Measurements from ENCODE around the gene DHRSX. TPM values are rescaled to one million over a fixed set of nuclear protein-coding genes. Genes with fewer than 3 reads are reported as not detected.

Gene DHRSX
- total and polyA plus RNA-seq, 2 of the 8 experiments (the other 6 are each of a cell fraction or from before 2014, with no cell fraction given): 35.1 to 43.4 TPM

DNA sequence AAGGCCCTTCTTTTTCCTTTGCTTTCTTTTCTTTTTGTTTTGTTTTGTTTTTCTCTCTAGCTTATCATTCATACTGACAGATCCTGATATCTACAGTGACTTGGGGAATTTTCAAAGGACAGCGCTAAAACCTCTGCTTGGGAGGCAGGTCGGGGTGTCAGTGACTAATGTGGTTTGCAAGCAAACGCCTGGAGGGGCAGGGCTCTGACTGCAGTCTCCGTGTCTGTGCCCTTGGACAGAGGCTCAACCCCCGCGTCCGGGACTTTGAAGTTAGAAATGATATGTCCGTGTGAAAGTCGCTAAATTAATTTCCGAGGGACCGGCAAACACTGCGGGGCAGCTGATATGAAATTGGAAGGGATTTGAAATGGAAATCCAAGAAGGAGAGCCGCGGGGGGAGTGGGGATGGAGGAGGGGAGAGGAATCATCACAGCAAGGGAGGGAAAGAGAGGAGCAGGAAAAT lies 312.4 kb downstream of the DHRSX start:
- Histone ChIP-seq H4K91ac (replicated peaks; ENCODE audit: insufficient read length, low read length) (no peak overlapping the region), H3K27ac (ENCODE audit: low read depth, low read length) (no peak overlapping the region), H3K79me2 (ENCODE audit: control insufficient read depth in 1 of 2, insufficient read depth in 2 of 2, low read length in 2 of 2) (no peaks in the 10 kb centered on the region), H3K27me3 (replicated peaks in 1 of 4; ENCODE audit: control insufficient read depth in 3 of 4, extremely low read depth in 1 of 4, insufficient read depth in 3 of 4, low read length in 3 of 4) (no peaks in the 10 kb centered on the region), H2BK15ac (ENCODE audit: low read length) (no peak overlapping the region), H2AFZ (ENCODE audit: low read length) (no peak overlapping the region), H3K9ac (replicated peaks in 1 of 4; ENCODE audit: extremely low read depth in 1 of 4, low read depth in 3 of 4, low read length in 3 of 4) (no peak overlapping the region; a peak in 1 of 7 replicates), H2BK20ac (ENCODE audit: low read length) (no peak overlapping the region), H3K9me3 (ENCODE audit: insufficient read depth in 2 of 2, low read depth in 1 of 2, low read length in 1 of 2) (peaks cover 11 to 12% of the 10 kb centered on the region in 2 experiments), H3K4me2 (ENCODE audit: insufficient read depth in 1 of 2, low read depth in 2 of 2, low read length in 2 of 2) (peak overlapping the region; percentile 28 to 39; a peak in 3 of 4 replicates), H3K36me3 (ENCODE audit: control insufficient read depth in 2 of 4, insufficient read depth in 4 of 4, low read length in 3 of 4) (no peaks in the 10 kb centered on the region), H2AK5ac (ENCODE audit: low read depth, low read length) (no peak overlapping the region), H2BK12ac (ENCODE audit: low read depth, low read length) (no peak overlapping the region; the same call in 1 of the 2 replicates), H3K14ac (ENCODE audit: insufficient read length) (no peak overlapping the region), H3K18ac (ENCODE audit: extremely low read depth, low read length) (no peak overlapping the region), H3K4me3 (ENCODE audit: extremely low read depth in 1 of 4, insufficient read depth in 2 of 4, low read depth in 3 of 4, low read length in 4 of 4) (peak overlapping the region in 1 of 4 experiments; percentile 35; a peak in 1 of 8 replicates), H3K23me2 (ENCODE audit: low read depth, low read length) (peaks cover 10% of the 10 kb centered on the region; the same call in 1 of the 2 replicates), H3K4me1 (replicated peaks in 1 of 4; ENCODE audit: control insufficient read depth in 3 of 4, insufficient read depth in 4 of 4, low read length in 3 of 4) (peaks cover 4 to 11% (median 8%) of the 10 kb centered on the region in 4 experiments), H4K20me1 (replicated peaks in 1 of 2; ENCODE audit: control insufficient read depth in 1 of 2, insufficient read depth in 2 of 2, low read length in 2 of 2) (peaks cover 0 to 2% of the 10 kb centered on the region in 2 experiments), H2BK5ac (ENCODE audit: low read depth, low read length) (peak overlapping the region; percentile 46; the same call in 1 of the 2 replicates), H2BK120ac (replicated peaks; ENCODE audit: low read depth, low read length) (no peak overlapping the region), H4K8ac (ENCODE audit: extremely low read depth, insufficient read depth, low read length) (no peak overlapping the region), H3K23ac (ENCODE audit: insufficient read length) (no peak overlapping the region), H4K5ac (ENCODE audit: insufficient read length, low read depth, low read length) (no peak overlapping the region), H3K4ac (replicated peaks; ENCODE audit: insufficient read length, low read depth, low read length) (no peak overlapping the region), H3K79me1 (ENCODE audit: low read depth, low read length) (peaks cover 3% of the 10 kb centered on the region; the same call in 1 of the 2 replicates), H3K56ac (replicated peaks; ENCODE audit: insufficient read length, low read depth, low read length) (no peak overlapping the region)
- DNase-seq (ENCODE audit: low read depth in 1 of 2, low spot score in 2 of 2) (peak in 1 of 2 experiments; percentile 49), FAIRE-seq (no peak)
- 39% methylated on average over 14 of the region's 14 CpGs; no CpG with 5 or more reads in 1 of the 2 experiments for WGBS, 2 experiments (ENCODE audit: extremely low coverage in 1 of 2, insufficient coverage in 1 of 2, insufficient read length in 1 of 2, insufficient replicate concordance in 2 of 2, low coverage in 1 of 2, low lambda C conversion rate in 2 of 2, missing lambda C conversion rate in 1 of 2)
- TF ChIP-seq ASH2L (IDR thresholded peaks at IDR 0.05; ENCODE audit: low read length) (peak; percentile 26), JUN (IDR thresholded peaks at IDR 0.05; ENCODE audit: low read depth, low read length) (no peak)
- CTCF ChIA-PET (ENCODE audit: partially characterized antibody): no interaction called here
- POLR2A ChIA-PET (ENCODE audit: partially characterized antibody): no interaction called here
